Measurements from ENCODE around the gene AGAP2.
A peak's percentile ranks its signal among the peaks of the same experiment; 100 is the strongest.
"Not testable (repeated sequence)": the region's sequence is repeated elsewhere in the genome, so short reads cannot be mapped to it uniquely, and the experiment has no call there.

Gene AGAP2
- 105 to 225 (median 172) reads per million in 4 experiments for total RNA-seq

- DNase-seq, result no peak
These were observed at the start of gene AGAP2 for GRCh38 chr12:57738661-57739237. Gene AGAP2, minus strand, starts transcription at chr12:57738742. Its CDS starts 496 bp downstream, at chr12:57738246.

- no peak for DNase-seq
These were observed 45.3 kb upstream of the AGAP2 start for GRCh38 chr12:57783861-57784260.

- no peak for DNase-seq
These were observed 44.9 kb upstream of the AGAP2 start for GRCh38 chr12:57783466-57783801.

- DNase-seq, result peak; percentile 95
These were observed 44.3 kb upstream of the AGAP2 start, which contains the start of gene TSFM for GRCh38 chr12:57782608-57783465. Gene TSFM, plus strand, starts transcription at chr12:57782787. Its CDS starts 15 bp downstream, at chr12:57782802.

- DNase-seq, result no peak
These were observed 43.7 kb upstream of the AGAP2 start for GRCh38 chr12:57782243-57782607.

- no peak for DNase-seq
These were observed 43.3 kb upstream of the AGAP2 start for GRCh38 chr12:57781801-57782200.

- DNase-seq, result no peak
These were observed 42.7 kb upstream of the AGAP2 start for GRCh38 chr12:57781244-57781643.

GRCh38 chr12:57780284-57780897 lies 41.8 kb upstream of the AGAP2 start:
- DNase-seq, result no peak

GRCh38 chr12:57779736-57780135 lies 41.2 kb upstream of the AGAP2 start:
- no peak for DNase-seq

- no peak for DNase-seq
These were observed 39.4 kb upstream of the AGAP2 start for GRCh38 chr12:57777911-57778310.

- DNase-seq, result no peak
These were observed 38.8 kb upstream of the AGAP2 start for GRCh38 chr12:57777367-57777766.

GRCh38 chr12:57776247-57776587 lies 37.7 kb upstream of the AGAP2 start:
- DNase-seq, result no peak

- DNase-seq, result no peak
These were observed 37.2 kb upstream of the AGAP2 start for GRCh38 chr12:57775563-57776246.

GRCh38 chr12:57775044-57775443 lies 36.5 kb upstream of the AGAP2 start:
- DNase-seq, result no peak

GRCh38 chr12:57774634-57775033 lies 36.1 kb upstream of the AGAP2 start:
- not testable (repeated sequence) for DNase-seq

- peak; percentile 23 for DNase-seq
These were observed 34.1 kb upstream of the AGAP2 start, which contains the start of gene EEF1AKMT3 for GRCh38 chr12:57772429-57773322. Gene EEF1AKMT3, plus strand, starts transcription at chr12:57772614. Its CDS starts 111 bp downstream, at chr12:57772725.

- DNase-seq, result peak; percentile 78
These were observed 33.4 kb upstream of the AGAP2 start, which contains the start of gene METTL1 for GRCh38 chr12:57771873-57772428. Gene METTL1, minus strand, starts transcription at chr12:57772105. Its CDS starts 22 bp downstream, at chr12:57772083.

GRCh38 chr12:57771236-57771872 lies 32.8 kb upstream of the AGAP2 start:
- peak; percentile 73 for DNase-seq

GRCh38 chr12:57770734-57771133 lies 32.2 kb upstream of the AGAP2 start:
- no peak for DNase-seq

GRCh38 chr12:57769594-57769993 lies 31.1 kb upstream of the AGAP2 start:
- no peak for DNase-seq

- DNase-seq, result no peak
These were observed 29.3 kb upstream of the AGAP2 start for GRCh38 chr12:57767876-57768275.

All from effector CD8-positive, alpha-beta T cell (primary cell).